ENCODE data around the gene ARHGEF2.

The ARHGEF2 gene

DNA sequence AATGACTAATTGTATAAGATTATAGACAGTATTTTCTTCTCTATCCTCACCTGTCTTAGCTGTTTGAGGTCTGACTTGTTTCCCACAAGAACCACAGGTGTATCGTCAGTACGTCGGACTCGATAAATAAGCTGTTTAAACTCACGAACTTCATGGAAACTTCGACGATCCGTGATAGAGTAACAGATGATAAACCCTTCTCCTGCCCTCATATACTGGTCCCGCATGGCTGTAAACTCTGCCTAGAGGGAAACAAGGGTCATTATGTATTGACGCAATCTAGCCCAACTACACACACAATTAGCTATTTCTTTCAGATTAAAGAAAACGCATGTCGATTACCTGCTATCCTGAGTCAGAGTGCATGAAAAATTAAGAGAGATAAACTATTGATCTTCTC is 74.1 kb downstream of the ARHGEF2 start:
- DNase-seq, result no peak

DNA sequence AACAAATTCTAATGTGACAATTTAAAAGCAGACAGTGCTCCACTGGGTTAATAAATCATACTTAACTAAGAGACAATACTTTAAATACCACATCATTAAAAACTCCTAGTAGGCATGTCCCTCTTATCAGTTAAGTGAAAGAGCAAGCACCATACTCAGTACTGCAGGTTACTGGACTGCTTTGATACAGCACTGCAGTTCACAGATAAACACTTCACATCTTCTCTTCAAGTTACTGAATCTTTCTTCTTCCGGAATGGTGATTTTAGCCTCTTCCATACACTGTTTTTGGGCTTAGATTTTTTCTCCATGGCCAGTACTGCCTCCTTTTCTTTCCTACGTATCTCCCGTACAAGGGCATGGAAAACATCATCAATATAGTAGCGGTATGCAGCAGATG is 78.2 kb downstream of the ARHGEF2 start:
- DNase-seq, result no peak

DNA sequence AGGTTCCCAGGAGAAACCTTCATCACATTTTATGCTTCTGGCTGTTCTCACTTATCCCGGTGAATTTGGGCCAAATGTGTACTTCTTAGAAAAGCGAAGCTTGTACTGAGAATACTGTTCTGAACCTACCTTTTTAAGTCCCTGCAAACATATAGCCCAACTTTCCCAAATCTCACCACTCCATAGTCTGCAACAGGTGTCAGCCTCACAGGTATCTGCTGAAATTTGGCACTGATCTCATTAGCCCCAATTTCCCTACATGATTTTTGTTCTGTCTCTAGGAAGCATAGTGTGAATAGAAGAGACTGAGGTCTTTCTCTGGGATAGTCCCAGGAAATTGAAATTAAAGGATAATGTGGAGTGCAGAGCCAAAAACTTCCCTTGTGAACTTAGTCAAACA is 78.7 kb downstream of the ARHGEF2 start:
- DNase-seq, result no peak

DNA sequence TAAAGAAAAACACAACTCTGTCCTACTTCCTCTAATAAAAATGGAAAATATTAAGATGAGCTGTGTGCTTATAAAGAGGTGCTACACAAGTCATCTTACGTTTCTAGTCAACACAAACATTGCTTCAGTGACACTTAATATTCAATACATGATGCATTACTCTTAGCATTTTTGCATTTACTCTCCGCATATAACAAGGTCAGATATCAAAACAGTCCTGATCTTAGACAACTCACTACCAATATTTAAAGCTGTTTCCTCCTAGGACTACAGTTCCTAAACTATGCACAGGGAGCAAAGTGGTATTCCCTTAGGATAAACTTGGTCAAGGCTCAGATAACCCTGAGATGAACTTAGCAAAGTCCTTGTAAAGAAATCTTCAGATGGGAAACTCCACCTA is 79.5 kb downstream of the ARHGEF2 start:
- no peak for DNase-seq

DNA sequence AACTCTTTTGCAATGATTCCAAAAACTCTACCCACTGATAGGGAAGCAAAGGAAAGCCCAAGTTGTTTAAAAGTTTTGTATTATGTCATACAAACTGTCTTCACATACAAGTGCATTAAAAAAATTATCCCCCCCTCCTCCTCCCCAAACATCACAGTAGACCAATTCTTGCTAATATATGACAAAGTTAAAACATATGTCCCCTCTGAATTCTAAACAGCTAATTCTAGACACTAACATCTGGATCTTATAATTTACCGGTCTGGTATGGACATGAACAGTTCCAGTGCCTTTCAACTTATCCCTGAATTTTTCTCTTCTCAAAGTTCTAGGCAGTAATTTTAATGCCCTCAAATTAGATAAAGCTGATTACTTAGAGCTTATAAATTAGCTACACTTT is 80.6 kb downstream of the ARHGEF2 start:
- no peak for DNase-seq
